NCI-H2107 treated with DMSO at 0.1 percent for 48 hours (cell line): ENCODE results near the gene THAP8.
A peak's percentile ranks its signal among the peaks of the same experiment; 100 is the strongest.
"Not testable (repeated sequence)": the region's sequence is repeated elsewhere in the genome, so short reads cannot be mapped to it uniquely, and the experiment has no call there.

Experiments used
- DNase-seq: peaks from one replicate; lab custom pipeline; 2025; ENCODE audit not compliant: unreplicated experiment; lab: John Stamatoyannopoulos, UW

The THAP8 gene

DNA sequence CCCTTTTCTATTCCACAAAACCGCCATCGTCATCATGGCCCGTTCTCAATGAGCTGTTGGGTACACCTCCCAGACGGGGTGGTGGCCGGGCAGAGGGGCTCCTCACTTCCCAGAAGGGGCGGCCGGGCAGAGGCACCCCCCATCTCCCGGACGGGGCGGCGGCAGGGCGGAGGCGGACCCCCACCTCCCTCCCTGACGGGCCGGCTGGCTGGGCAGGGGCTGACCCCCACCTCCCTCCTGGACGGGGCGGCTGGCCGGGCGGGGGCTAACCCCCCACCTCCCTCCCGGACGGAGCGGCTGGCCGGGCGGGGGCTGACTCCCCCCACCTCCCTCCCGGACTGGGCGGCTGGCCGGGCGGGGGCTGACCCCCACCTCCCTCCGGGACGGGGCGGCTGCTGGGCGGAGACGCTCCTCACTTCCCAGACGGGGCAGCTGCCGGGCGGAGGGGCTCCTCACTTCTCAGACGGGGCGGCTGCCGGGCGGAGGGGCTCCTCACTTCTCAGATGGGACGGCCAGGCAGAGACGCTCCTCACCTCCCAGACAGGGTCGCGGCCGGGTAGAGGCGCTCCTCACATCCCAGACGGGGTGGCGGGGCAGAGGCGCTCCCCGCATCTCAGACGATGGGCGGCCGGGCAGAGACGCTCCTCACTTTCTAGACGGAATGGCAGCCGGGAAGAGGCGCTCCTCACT, 14.9 kb upstream of the THAP8 start:
- not testable (repeated sequence) for DNase-seq

GRCh38 chr19:36067681-36068080, 13.6 kb upstream of the THAP8 start:
- DNase-seq, result no peak

- DNase-seq, result no peak
These were observed 10.7 kb upstream of the THAP8 start for GRCh38 chr19:36064826-36065225.

DNA sequence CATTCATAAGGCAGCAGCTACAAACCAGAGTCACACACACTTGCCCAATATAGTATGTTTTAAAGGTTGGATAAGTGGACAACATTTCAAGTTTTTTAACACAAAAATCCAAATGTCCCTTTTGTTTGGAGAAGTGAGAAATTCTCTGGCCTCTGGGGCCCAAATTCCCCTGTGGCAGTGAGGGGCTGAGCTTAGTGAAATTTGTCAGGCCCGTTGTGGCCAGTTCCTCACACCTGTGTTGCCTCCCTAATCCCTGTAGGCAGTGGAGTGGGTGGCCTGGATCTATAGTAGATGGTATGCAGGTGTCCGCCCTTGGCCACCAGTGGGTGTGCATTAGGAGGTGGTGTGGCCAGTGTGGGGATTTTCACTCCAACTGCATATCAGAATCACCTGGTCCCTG, 7.3 kb upstream of the THAP8 start:
- DNase-seq, result no peak

DNA sequence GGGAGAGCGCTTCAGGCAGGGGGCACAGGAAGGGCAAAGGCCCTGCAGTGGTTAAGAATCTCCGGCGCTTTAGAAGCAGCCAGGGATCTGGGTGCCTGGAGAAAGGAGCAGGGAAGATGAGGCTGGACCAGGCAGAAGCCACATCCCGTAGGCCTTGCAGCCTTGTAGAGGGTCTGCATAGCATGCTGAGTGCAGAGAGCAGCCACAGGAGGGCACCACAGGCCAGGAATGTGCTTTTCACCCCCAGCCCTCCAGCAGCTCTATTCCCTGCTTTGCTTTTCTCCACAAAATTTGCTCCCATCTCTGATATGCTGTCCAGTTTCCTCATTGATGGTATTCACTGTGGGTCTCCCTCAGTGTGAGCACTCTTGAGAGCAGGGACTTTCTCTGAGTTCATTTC, 6.3 kb upstream of the THAP8 start:
- DNase-seq, result peak; percentile 21

DNA sequence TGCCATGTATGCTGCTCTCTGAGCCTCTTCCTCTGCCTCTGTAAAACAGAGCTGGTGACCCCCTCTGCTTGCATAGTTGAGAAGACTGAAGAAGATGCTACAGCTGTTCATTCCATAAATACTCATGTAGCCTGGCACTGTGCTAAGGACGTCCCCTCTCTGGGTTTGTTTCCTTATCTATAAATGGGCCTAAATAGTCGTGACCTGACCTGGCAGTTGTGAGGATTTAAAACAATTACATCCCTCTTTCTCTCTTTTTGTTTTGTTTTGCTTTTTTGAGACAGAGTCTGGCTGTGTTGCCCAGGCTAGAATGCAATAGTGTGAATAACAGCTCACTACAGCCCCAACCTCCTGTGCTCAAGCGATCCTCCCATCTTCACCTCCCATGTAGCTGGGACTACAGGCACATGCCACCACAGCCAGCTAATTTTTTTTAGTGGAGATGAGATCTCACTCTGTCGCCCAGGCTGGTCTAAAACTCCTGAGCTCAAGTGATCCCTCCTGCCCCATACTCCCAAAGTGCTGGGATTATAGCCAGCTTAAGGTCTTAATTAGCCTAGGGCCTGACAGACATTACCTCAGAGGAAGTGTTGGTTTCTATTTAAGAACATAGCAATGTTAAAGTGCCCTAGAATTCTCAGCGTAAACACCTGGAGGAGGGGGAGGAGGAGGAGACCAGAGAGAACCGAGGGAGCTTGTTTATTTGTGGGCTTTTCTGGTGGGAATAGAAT, 5.3 kb upstream of the THAP8 start:
- DNase-seq, result no peak

GRCh38 chr19:36058481-36059179, 4.5 kb upstream of the THAP8 start:
- DNase-seq, result peak; percentile 18

DNA sequence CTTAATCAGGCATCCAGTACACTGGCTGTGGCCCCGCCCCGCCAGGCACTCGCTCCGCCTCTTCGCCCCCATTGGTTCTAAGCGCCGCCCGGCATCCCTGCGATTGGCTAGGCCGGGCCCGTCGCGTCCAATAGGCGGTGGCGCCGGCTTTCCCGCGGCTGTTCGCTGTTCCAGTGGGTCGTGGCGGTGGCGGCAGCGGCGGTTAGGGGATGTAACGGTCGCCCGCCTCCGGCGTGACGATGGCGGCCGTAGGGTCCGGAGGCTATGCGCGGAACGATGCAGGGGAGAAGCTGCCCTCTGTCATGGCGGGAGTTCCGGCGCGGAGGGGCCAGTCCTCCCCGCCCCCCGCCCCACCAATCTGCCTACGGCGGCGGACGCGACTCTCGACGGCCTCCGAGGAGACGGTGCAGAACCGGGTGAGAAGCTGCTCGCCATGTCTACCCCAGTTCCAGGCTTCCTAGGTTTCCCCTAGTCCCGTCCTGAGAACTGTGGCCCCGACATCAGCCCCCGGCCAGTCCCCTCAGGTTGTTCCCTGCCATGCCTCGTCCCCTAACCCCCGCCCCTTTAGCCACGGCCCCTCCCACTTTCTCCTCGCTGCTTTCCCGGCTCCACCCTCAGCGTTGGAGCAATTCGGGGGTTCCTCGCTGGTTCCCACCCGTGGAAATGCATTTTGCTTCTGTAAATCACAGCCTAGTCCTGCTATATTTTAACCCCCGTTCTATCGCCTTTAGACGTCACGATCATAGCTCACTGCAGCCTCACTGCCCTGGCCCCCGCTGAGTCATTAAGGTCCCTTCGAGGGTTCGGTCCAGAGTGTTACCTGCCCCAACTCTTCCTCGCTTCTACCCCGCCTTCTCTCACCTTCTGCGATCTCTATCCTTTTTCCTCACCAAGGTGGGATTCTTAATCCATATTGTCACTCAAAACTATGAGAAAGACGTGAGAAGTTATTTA, 925 bp upstream of the THAP8 start, which contains the start of gene WDR62:
WDR62 (plus strand) TSS at position 165 of the 954 bp plus-strand sequence; CDS start at position 240, 75 bp downstream.
- peak; percentile 96 for DNase-seq

- peak; percentile 30 for DNase-seq
These were observed 2.4 kb downstream of the THAP8 start for GRCh38 chr19:36051637-36052036.

- no peak for DNase-seq
These were observed 2.8 kb downstream of the THAP8 start for GRCh38 chr19:36051236-36051635.

- no peak for DNase-seq
These were observed 4.9 kb downstream of the THAP8 start for GRCh38 chr19:36049080-36049698.

DNA sequence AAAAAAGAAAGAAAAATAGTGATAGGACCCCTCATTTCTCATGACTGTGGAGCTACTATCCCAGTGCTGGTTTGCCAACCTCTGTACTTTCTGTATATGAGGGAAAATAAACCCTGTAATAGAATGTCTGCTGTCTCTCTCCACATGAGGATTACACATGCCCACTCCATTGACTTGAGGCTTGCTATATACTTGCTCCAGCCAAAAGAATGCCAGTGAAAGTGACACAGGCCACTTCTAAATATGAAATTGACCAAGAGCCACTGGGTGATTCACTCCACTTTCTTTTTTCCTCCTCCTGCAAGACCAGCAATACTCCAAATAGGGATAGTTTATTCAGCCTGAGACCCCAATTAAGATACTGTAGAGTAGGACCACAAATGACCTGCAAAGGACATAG, 6.2 kb downstream of the THAP8 start:
- DNase-seq, result no peak

GRCh38 chr19:36046443-36047050, 7.5 kb downstream of the THAP8 start:
- no peak for DNase-seq

- DNase-seq, result no peak
These were observed 10.1 kb downstream of the THAP8 start for GRCh38 chr19:36043952-36044351.

DNA sequence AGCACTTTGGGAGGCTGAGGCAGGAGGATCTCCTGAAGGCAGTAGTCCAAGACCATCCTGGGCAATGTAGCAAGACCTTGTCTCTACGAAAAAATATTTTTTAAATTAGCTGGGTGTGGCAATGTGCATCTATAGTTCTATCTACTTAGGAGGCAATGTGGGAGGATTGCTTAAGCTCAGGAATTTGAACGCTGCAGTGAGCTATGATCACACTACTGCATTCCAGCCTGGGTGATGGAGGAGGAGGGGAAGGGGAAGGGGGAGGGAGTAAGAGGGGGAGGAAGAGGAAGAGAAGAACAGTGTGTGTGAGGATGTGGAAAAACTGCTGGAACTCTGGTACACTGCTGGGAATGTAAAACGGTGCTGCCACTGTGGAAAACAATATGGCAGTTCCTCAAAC, 12.3 kb downstream of the THAP8 start:
- no peak for DNase-seq

- DNase-seq, result not testable (repeated sequence)
These were observed 13.0 kb downstream of the THAP8 start for GRCh38 chr19:36041092-36041491.

- DNase-seq, result no peak
These were observed 13.6 kb downstream of the THAP8 start for GRCh38 chr19:36040495-36040894.

- DNase-seq, result peak; percentile 43
These were observed 21.6 kb downstream of the THAP8 start, which contains the start of gene CLIP3 for GRCh38 chr19:36032251-36033104. Gene CLIP3, minus strand, starts transcription at chr19:36032873. Its CDS starts 516 bp downstream, at chr19:36032357.

- DNase-seq, result no peak
These were observed 22.8 kb downstream of the THAP8 start for GRCh38 chr19:36031308-36031707.
